Measurements from ENCODE around the gene MPPED2.

MPPED2 gene

DNA sequence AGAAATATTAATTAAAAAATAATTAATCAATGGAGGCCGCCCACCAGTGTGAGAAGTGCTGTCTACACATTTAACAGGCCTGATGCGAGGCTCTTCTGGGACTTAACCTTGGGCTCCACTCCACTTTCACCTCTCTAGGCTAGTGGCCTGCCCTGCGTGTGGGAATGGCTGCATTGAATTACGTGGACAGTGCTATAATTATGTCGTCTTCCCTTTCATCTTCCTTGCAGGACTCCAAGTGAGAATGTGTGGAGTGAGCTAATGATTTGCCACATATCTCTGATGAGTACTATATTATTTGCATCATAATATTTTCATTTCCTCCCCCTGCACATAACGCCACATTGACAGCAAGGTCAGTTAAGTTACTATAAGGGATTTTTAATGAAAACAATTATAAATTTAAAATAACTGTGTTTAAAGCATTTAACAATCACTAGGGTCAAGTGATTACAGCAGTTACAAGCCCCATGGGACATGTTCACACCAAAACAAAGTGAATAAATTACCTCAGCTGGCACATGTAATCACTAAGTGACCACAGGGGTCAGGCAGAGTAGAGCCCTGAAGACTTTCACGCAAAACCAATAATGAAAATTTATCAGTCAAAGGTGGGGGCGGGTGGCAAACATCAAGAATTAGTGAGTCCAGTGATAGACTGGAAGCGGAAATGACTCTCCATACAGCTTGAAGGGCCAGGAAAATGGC, 63.5 kb downstream of the MPPED2 start:
- DNase-seq: no peak

- DNase-seq: no peak
Observed at GRCh38 chr11:30521297-30522071, 64.7 kb downstream of the MPPED2 start.

DNA sequence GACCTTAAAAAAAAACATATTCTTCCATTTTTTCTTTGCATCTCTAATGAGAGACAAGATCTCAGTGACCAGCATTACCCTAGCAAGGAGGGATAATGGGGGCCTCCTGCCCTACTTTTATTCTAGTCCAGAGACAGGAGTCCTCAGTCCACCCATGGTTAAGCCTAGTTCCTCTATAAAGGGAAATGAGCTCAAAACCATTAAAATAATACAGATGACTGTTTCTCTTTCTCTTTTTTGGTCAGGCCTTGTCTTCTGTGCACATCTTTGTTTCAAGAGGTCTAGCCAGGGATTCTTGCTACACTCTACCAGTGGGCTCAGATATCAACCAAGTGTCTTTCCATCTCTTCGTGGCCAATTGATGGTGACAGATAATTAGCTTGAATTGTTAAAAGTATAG, 73.1 kb downstream of the MPPED2 start:
- no peak for DNase-seq

- DNase-seq: no peak
Observed at GRCh38 chr11:30511408-30511807, 74.7 kb downstream of the MPPED2 start.

GRCh38 chr11:30510750-30511149, 75.4 kb downstream of the MPPED2 start:
- DNase-seq: no peak

- DNase-seq: no peak
Observed at GRCh38 chr11:30509364-30509763, 76.8 kb downstream of the MPPED2 start.

DNA sequence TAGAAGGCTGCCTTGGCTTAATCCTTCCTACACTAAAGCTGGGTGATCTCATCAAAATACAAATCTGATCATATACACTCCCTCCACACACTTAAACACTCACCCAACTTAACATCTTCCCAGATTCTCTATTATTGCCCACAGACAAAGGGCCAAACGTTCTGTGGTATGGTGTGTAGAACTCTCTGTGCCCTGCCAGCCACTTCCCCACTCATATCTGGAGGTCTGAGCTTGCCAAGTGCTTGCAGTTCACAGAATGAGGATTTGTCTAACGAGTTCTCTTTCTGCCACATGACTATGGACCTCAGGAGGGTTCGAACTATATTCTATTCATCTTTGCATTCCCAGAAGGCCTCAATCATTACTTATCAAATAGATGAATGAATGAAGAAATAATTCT, 77.6 kb downstream of the MPPED2 start:
- DNase-seq: no peak

- DNase-seq: no peak
Observed at GRCh38 chr11:30505603-30506002, 80.5 kb downstream of the MPPED2 start.

DNA sequence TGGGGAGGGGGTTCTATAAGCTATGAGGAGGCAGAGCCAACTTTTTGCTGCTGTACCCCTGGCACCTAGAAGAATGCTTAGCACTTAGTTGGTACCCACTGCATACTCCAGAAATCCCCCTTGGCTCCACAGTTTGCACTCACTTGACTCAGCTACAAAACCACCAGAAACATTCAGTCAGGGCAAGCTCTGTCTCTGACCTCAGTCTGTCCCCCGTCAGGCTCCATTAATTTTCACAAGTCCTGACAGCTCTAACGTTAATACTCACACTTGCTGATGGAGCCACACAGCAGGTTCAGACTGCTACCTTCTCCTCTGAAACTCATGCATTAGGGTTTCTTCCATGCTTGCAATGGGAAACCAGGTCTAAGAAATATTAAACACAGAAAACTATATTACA, 81.7 kb downstream of the MPPED2 start:
- no peak for DNase-seq

GRCh38 chr11:30503156-30503555, 83.0 kb downstream of the MPPED2 start:
- no peak for DNase-seq

DNA sequence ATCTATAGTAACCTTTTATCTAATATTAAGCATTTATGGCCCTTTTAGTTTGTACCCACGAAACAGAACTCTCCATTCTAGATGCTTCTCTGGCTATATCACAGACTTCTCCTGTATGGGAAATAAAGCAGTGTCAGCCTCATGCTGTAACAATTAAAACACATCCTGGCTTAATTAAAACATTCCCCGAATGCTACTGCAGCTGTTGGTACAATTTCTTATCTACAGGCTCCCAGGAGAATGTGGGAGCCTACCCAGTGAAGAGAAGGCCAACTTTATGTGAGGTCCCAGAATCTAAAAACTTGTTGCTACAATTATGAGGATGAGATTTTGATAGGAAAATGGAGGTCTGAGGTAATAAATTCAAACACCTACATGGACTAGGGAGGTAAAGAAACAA, 83.8 kb downstream of the MPPED2 start:
- DNase-seq: no peak

DNA sequence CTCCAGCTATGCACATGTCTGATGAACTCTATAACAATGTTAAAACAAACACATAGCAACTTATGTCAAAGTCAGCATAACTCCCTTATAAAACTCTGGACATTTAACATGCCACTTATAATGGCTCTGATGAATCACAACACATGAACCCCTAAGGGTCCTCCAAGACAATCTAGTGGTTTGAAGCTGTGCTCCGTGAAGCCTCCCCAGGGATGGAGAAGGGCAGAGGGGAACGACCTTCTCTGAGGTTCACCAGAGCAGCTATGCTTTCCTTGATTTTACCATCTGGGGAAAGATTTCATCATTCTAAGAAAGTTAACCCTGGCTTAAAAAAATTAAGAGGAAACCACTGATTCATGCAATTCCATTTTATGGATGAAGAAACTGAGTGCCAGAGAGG, 84.4 kb downstream of the MPPED2 start:
- DNase-seq: no peak

- no peak for DNase-seq
Observed at GRCh38 chr11:30499940-30500339, 86.2 kb downstream of the MPPED2 start.

GRCh38 chr11:30497600-30497999, 88.6 kb downstream of the MPPED2 start:
- DNase-seq: no peak

DNA sequence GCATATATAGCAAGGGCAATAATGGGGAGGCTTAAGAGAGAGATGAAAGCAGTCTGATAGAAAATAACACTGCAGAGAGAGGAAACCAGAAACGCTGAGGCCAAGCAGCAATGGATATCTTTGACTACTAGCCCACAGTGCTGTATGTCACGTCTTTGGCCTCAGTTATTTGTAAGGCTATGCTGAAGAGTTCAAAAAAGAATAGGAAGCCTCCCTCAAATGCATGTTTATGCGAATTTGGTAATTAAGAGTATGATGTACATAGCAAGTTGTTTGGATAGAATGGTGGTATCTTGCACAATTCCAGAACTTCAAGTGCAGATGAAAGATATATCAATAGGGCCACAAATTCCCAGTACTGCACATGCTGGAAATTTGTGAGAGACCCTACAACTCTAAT, 89.2 kb downstream of the MPPED2 start:
- DNase-seq: no peak

DNA sequence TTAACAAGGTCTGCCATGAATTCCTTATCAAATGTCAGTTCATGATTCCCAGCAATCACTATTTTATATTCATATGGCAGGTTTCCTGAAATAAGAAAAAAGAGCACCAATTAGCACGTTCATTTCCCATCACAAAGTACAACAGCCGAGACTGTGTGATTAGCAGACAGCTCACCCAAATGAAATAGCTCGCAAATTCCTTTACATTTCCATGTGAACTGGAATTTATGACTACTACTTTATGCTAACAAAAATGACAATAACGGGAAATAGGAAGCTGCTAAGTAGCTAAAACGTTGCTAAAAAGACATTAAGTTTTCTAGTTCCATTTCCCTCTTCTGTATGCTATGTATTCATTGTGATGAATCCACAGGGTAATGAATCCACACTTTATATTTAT, 90.7 kb downstream of the MPPED2 start:
- no peak for DNase-seq

GRCh38 chr11:30489511-30489910, 96.6 kb downstream of the MPPED2 start:
- no peak for DNase-seq

GRCh38 chr11:30489076-30489475, 97.1 kb downstream of the MPPED2 start:
- DNase-seq: no peak

DNA sequence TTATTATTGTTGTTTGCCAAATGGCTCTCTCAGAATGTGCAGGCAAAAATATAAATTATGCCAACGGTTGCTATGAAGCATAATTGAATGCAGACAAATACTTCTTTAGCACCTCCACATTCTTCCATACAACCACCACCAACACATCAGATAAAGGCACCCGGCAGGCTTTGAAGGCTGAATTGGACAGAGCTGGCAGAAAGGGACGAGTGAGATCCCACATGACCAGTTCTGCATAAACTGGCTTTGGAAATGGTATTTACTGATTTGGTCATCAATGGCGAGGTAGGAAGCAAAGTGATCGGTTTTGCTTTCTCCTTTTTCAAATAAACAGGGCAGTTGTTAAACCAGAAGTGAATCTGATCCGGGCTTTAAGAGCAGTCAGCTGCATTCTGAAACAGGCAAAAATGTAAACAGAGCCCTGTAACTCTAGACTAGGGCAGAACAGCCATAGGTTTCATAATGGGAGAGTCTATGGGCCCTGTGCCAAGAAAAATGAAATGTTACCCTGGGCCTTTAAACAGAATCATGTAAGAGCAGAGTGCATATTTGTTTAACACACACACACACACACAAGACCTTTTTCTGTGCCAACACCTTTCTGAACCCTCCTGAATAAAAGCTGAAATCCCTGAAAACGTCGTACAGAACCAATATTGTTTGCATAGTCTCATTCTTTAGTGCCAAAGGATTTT, 97.7 kb downstream of the MPPED2 start:
- DNase-seq: no peak

DNA sequence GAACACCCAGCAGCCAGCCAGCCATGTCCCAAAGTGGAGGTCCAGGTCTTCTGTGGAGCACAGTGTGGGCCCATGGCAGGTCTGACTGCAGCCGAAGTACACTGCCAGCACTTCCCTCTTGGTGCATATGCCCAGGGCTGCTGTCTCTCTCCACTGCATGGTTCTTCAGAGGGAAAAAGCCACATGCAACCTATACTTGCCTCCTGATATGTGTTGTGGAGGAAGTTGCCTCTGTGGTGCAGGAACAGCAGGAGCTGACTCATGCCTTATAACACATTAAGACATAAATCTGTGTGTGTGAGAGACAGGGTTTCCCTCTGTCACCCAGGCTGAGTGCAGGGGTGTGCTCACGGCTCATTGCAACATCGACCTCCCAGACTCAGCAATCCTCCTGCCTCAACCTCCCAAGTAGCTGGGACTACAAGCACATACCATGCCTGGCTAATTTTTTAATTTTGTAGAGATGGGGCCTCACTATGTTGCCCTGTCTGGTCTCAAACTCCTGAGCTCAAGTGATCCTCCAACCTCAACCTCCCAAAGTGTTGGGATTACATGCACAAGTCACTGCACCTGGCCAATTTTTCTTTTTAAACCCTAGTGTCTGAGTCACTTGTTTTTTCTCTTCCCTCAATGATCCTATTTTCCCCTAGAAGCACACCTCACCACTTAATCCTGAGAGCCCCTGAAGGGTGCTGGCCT, 98.8 kb downstream of the MPPED2 start:
- DNase-seq: no peak

GRCh38 chr11:30485756-30486155, 100.4 kb downstream of the MPPED2 start:
- DNase-seq: no peak

GRCh38 chr11:30485222-30485621, 100.9 kb downstream of the MPPED2 start:
- no peak for DNase-seq

GRCh38 chr11:30483056-30483455, 103.1 kb downstream of the MPPED2 start:
- DNase-seq: no peak
